Measurements from ENCODE around the gene GPR68.

GRCh38 chr14:91225025-91225424 is 19.5 kb downstream of the GPR68 start:
- TF ChIP-seq CTCF (IDR thresholded peaks at IDR 0.05; ENCODE audit: low read depth, low read length, poor library complexity, severe bottlenecking): no peak
- no peak for TF ChIP-seq EZH2phosphoT487 (IDR thresholded peaks at IDR 0.05; ENCODE audit: borderline replicate concordance, low read length)
